Gastroesophageal sphincter (tissue), 4 donors: Measurements from ENCODE around the gene PTPRN2. TPM values are rescaled to one million over a fixed set of nuclear protein-coding genes. Genes with fewer than 3 reads are reported as not detected.

Experiments
- ATAC-seq: fragments of 150-250 bp; one replicate; pipeline ENCODE4 v1.9.1; 2016; ENCODE audit warnings: mild to moderate bottlenecking, moderate library complexity
- H3K27ac ChIP-seq, 4 donors: fragments of 200-600 bp; sonication (generic) in 3 of 4; 1 replicate in 3 of 4; 2 replicates in 1 of 4; pipeline ENCODE4 v1.5.1; 2016 to 2019
- H3K27me3 ChIP-seq: fragments of 200-600 bp; sonication (generic); one replicate; pipeline ENCODE4 v1.5.1; 2019
- H3K36me3 ChIP-seq, 2 donors: fragments of 200-600 bp; sonication (generic); one replicate each; pipeline ENCODE4 v1.5.1; 2019; ENCODE audit warnings: control low read depth in 1 of 2
- H3K4me1 ChIP-seq, 3 donors: fragments of 200-600 bp; sonication (generic); 1 replicate in 2 of 3; 2 replicates in 1 of 3; pipeline ENCODE4 v1.5.1; 2016 to 2019; ENCODE audit warnings: control low read depth in 2 of 3
- H3K4me3 ChIP-seq, 2 donors: fragments of 200-600 bp; sonication (generic); one replicate each; pipeline ENCODE4 v1.5.1; 2019; ENCODE audit warnings: mild to moderate bottlenecking in 1 of 2, moderate library complexity in 1 of 2
- H3K9me3 ChIP-seq, 3 donors: fragments of 200-600 bp; sonication (generic); one replicate each; pipeline ENCODE4 v1.5.1; 2017 to 2019; ENCODE audit warnings: control low read depth in 2 of 3
- EP300 ChIP-seq: sonication (generic); formaldehyde crosslinking; IDR thresholded peaks from one replicate; pipeline ENCODE4 v1.6.1; 2017; ENCODE audit warnings: antibody characterized with exemption, mild to moderate bottlenecking
- POLR2A ChIP-seq, 2 donors: fragments of 450-650 bp; IDR thresholded peaks; one replicate each; pipeline ENCODE4 v1.6.1; 2017; ENCODE audit warnings: antibody characterized with exemption in 2 of 2, mild to moderate bottlenecking in 2 of 2, moderate library complexity in 1 of 2
- POLR2AphosphoS5 ChIP-seq: sonication (generic); formaldehyde crosslinking; IDR thresholded peaks from one replicate; pipeline ENCODE4 v1.6.1; 2017; ENCODE audit warnings: antibody characterized with exemption
- WGBS, 2 donors: methylation state at CpG; one replicate each; pipeline ENCODE4 v1.1.5; 2018; ENCODE audit warnings: low coverage in 1 of 2; 5-methylcytosine and 5-hydroxymethylcytosine counted together
- total RNA-seq, 4 donors: library from RNA; depleted of rRNA; stranded (reverse); fragments of >200 nt; gene quantifications; one replicate each; pipeline ENCODE4 v1.1.0, GENCODE V29; 2016
- TF ChIP-seq, protein P1 (sequence below), 4 experiments: fragments of 200-600 bp in 2 of 4; fragments of 450-650 bp in 2 of 4; sonication (generic) in 1 of 4; IDR thresholded peaks; one replicate each; pipeline ENCODE4 v1.5.1; 2017 to 2019; ENCODE audit warnings: antibody characterized with exemption in 4 of 4, mild to moderate bottlenecking in 2 of 4, moderate library complexity in 2 of 4

PTPRN2 gene
- total RNA-seq, 4 donors from 2014 or later, result 1.7 to 4.7 (median 3.3) TPM

DNA sequence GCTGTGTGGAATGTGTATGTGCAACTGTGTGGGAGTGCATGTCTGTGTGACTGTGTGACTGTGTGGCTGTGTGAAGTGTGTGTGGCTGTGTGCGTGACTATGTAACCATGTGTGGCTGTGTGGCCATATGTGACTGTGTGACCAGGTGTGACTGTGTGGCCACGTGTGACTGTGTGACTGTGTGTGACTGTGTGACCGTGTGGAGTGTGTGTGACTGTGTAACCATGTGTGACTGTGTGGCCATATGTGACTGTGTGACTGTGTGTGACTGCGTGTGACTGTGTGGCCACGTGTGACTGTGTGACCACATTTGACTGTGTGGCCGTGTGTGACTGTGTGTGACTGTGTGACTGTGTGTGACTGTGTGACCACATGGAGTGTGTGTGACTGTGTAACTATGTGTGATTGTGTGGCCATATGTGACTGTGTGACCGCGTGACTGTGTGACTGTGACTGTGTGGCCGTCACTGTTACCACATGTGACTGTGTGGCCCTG lies 747.9 kb downstream of the PTPRN2 start:
- no peak for ATAC-seq
- WGBS, 2 donors, result 83% methylated on average over 1 of the region's 9 CpGs; no CpG with 5 or more reads in 1 of the 2 donors
- H3K4me3 ChIP-seq, result no peak overlapping the region

DNA sequence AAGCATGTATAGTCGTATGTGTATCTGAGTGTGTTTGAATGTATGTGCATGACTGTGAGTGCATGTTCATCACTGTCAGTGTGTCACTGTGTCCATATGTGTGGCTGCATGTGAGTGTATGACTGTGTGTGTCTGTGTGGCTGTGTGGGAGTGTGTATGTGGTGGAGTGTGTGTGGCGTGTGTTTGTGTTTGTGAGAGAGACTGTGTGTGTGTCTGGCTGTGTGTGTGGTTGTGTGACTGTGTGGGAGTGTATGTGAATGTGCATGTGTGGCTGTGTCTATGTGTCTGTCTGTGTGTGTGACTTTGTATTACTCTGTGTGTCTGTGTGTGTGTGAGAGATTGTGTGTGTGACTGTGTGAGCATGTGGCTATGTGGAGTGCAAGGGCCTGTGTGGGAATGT lies 748.4 kb downstream of the PTPRN2 start:
- TF ChIP-seq POLR2AphosphoS5, result no peak
- TF ChIP-seq, protein P1, sequence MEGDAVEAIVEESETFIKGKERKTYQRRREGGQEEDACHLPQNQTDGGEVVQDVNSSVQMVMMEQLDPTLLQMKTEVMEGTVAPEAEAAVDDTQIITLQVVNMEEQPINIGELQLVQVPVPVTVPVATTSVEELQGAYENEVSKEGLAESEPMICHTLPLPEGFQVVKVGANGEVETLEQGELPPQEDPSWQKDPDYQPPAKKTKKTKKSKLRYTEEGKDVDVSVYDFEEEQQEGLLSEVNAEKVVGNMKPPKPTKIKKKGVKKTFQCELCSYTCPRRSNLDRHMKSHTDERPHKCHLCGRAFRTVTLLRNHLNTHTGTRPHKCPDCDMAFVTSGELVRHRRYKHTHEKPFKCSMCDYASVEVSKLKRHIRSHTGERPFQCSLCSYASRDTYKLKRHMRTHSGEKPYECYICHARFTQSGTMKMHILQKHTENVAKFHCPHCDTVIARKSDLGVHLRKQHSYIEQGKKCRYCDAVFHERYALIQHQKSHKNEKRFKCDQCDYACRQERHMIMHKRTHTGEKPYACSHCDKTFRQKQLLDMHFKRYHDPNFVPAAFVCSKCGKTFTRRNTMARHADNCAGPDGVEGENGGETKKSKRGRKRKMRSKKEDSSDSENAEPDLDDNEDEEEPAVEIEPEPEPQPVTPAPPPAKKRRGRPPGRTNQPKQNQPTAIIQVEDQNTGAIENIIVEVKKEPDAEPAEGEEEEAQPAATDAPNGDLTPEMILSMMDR (IDR thresholded peaks at IDR 0.05), result no peak
- no peak for TF ChIP-seq EP300
- no peak for TF ChIP-seq POLR2A (IDR thresholded peaks at IDR 0.05)
- Histone ChIP-seq H3K36me3 (no peaks in the 10 kb centered on the region), H3K27ac (no peak overlapping the region), H3K9me3 (no peaks in the 10 kb centered on the region), H3K27me3 (peaks cover 38% of the 10 kb centered on the region), H3K4me1 (no peaks in the 10 kb centered on the region), H3K4me3 (no peak overlapping the region)
- ATAC-seq, result no peak
- WGBS, 2 donors, result 70 to 75% methylated on average over 2 of the region's 2 CpGs

More for the DNA sequence above, 747.9 kb downstream of the PTPRN2 start:
- TF ChIP-seq POLR2AphosphoS5 (no peak), POLR2A (IDR thresholded peaks at IDR 0.05) (no peak), EP300 (no peak)
- TF ChIP-seq, protein P1 (IDR thresholded peaks at IDR 0.05), result no peak
- Histone ChIP-seq H3K9me3 (no peaks in the 10 kb centered on the region), H3K36me3 (no peaks in the 10 kb centered on the region), H3K27me3 (peaks cover 43% of the 10 kb centered on the region), H3K4me1 (no peaks in the 10 kb centered on the region), H3K27ac (no peak overlapping the region)

DNA sequence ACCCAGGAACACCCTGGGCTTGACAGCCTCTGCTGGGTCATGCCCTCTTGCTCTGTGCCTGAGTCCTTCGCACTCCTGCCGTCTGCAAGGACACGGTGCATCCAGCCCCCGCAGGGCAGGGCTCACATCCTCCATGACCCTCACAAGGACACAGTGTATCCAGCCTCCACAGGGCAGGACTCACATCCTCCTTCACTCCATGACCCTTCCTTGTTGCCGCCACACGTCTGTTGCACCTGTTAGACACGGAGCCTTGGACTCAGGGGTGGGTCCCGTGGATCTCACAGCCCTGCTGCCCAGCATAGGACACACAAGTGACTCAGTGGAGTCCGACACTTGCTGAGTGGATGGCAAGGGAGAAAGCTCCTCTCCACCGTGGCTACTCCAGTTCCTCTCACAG lies 750.1 kb downstream of the PTPRN2 start:
- Histone ChIP-seq H3K4me1 (no peaks in the 10 kb centered on the region), H3K27me3 (peaks cover 33% of the 10 kb centered on the region), H3K27ac (no peak overlapping the region), H3K36me3 (no peaks in the 10 kb centered on the region), H3K9me3 (no peaks in the 10 kb centered on the region), H3K4me3 (no peak overlapping the region)
- ATAC-seq, result no peak
- 87 to 93% methylated on average over 4 to 5 of the region's 10 CpGs for WGBS, 2 donors
- TF ChIP-seq POLR2AphosphoS5, result no peak
- no peak for TF ChIP-seq EP300
- TF ChIP-seq, protein P1 (IDR thresholded peaks at IDR 0.05), result no peak
- TF ChIP-seq POLR2A (IDR thresholded peaks at IDR 0.05), result no peak

DNA sequence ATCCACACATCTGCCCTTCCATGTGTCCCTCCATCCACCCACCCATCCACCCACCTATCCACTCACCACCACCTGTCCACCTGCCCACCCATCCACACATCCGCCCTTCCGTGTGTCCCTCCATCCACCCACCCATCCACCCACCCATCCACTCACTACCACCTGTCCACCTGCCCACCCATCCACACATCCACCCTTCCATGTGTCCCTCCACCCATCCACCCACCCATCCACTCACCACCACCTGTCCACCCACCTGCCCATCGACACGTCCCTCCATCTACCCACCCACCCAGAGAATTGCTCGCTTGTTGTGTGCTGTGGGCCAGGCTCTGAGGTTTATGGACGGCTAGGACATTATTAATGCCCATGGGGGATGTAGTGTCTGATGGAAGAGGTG lies 750.6 kb downstream of the PTPRN2 start:
- Histone ChIP-seq H3K9me3 (no peaks in the 10 kb centered on the region), H3K27ac (no peak overlapping the region), H3K4me3 (no peak overlapping the region), H3K27me3 (peaks cover 29% of the 10 kb centered on the region), H3K4me1 (no peaks in the 10 kb centered on the region), H3K36me3 (no peaks in the 10 kb centered on the region)
- TF ChIP-seq POLR2AphosphoS5 (no peak), POLR2A (IDR thresholded peaks at IDR 0.05) (no peak), EP300 (no peak)
- TF ChIP-seq, protein P1 (IDR thresholded peaks at IDR 0.05), result no peak
- WGBS, 2 donors, result 57% methylated on average over 3 of the region's 6 CpGs; no CpG with 5 or more reads in 1 of the 2 donors
- ATAC-seq, result no peak

DNA sequence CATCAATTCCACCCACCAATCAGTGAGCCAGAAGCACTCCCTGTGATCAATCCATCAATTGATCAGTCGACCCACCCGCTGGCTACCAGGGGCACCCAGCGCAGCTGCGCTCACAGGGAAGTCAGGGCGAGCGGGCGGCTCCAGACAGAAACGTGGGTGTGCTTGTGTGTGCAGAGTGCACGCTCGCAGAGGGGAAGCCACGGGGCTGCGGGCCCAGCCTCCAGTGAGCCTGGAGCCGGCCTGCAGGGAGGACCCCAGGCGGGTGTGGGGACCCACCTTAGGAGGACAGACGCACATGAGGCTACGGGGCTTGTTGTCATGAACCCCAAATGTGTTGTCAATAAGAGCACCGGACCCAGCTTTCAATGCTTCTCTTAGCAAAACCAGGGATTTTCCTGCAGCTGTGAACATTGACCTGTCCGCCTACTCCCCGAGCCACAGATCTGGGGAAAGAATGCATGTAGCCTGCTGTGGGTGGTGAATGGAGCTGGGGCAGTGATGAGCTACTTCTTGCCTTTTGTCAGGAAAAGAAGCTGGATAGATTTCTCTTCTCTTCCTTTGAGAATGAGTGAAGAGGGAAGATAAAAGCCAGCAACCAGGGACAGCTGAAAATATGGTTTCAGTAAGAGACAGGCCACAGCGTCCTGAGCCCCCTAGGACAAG lies 753.0 kb downstream of the PTPRN2 start:
- Histone ChIP-seq H3K4me1 (no peaks in the 10 kb centered on the region), H3K27ac (no peak overlapping the region), H3K27me3 (peaks cover 17% of the 10 kb centered on the region), H3K4me3 (no peak overlapping the region), H3K9me3 (no peaks in the 10 kb centered on the region), H3K36me3 (no peaks in the 10 kb centered on the region)
- WGBS, 2 donors, result 68% methylated on average over 7 of the region's 20 CpGs; no CpG with 5 or more reads in 1 of the 2 donors
- TF ChIP-seq EP300, result no peak
- no peak for TF ChIP-seq POLR2A (IDR thresholded peaks at IDR 0.05)
- TF ChIP-seq, protein P1 (IDR thresholded peaks at IDR 0.05), result no peak
- TF ChIP-seq POLR2AphosphoS5, result no peak
- no peak for ATAC-seq
